CD14-positive monocyte (primary cell): ENCODE results near the gene METTL24. TPM values are rescaled to one million over a fixed set of nuclear protein-coding genes. Genes with fewer than 3 reads are reported as not detected.

Source experiments
- DNase-seq, 3 donors: peaks; one replicate each; pipeline ENCODE4 v3.0.0-alpha.2; 2011 to 2022
- H2AFZ ChIP-seq: 2 replicates; pipeline ENCODE4 v1.6.0; 2012; ENCODE audit warnings: mild to moderate bottlenecking, low read depth, low read length, inconsistent platforms; ENCODE audit not compliant: insufficient read depth, poor library complexity, severe bottlenecking
- H3K27ac ChIP-seq, 2 donors: 1 replicate in 1 of 2; 2 replicates in 1 of 2; pipeline ENCODE4 v1.5.1; 2012 to 2013; ENCODE audit warnings: low read length in 2 of 2, control low read depth in 1 of 2, inconsistent platforms in 1 of 2, low read depth in 1 of 2, mild to moderate bottlenecking in 1 of 2
- H3K27me3 ChIP-seq, 2 donors: one replicate each; pipeline versions ENCODE4 v1.6.0 to v1.6.1; 2011 to 2013; ENCODE audit warnings: low read length in 2 of 2; ENCODE audit not compliant: control insufficient read depth in 2 of 2, insufficient read depth in 2 of 2
- H3K36me3 ChIP-seq, 2 donors: replicated peaks in 1 of 2; 1 replicate in 1 of 2; 2 replicates in 1 of 2; pipeline versions ENCODE4 v1.5.1 to v1.6.1; 2012 to 2013; ENCODE audit warnings: low read length in 2 of 2, control low read depth in 1 of 2, inconsistent platforms in 1 of 2, mild to moderate bottlenecking in 1 of 2; ENCODE audit not compliant: insufficient read depth in 2 of 2, control insufficient read depth in 1 of 2
- H3K4me1 ChIP-seq, 2 donors: 1 replicate in 1 of 2; 2 replicates in 1 of 2; pipeline versions ENCODE4 v1.5.1 to v1.6.1; 2012 to 2013; ENCODE audit warnings: low read length in 2 of 2, control low read depth in 1 of 2, inconsistent platforms in 1 of 2, mild to moderate bottlenecking in 1 of 2, moderate library complexity in 1 of 2; ENCODE audit not compliant: insufficient read depth in 2 of 2, control insufficient read depth in 1 of 2
- H3K4me2 ChIP-seq: replicated peaks from 2 replicates; pipeline ENCODE3; 2012; ENCODE audit warnings: low read length, moderate library complexity, mild to moderate bottlenecking; ENCODE audit not compliant: poor library complexity, severe bottlenecking; ENCODE audit errors: extremely low read depth
- H3K4me3 ChIP-seq, 3 experiments: fragments of 200-600 bp in 1 of 3; sonication (generic) in 1 of 3; replicated peaks in 1 of 3; 1 replicate in 2 of 3; 2 replicates in 1 of 3; pipeline ENCODE4 v1.5.1; 2011 to 2013; ENCODE audit warnings: low read length in 3 of 3, mild to moderate bottlenecking in 3 of 3, control low read depth in 2 of 3, low read depth in 2 of 3, inconsistent platforms in 1 of 3, moderate library complexity in 1 of 3
- H3K79me2 ChIP-seq: 2 replicates; pipeline ENCODE4 v1.6.0; 2012; ENCODE audit warnings: mild to moderate bottlenecking, control low read depth, inconsistent platforms, low read length, moderate library complexity; ENCODE audit not compliant: insufficient read depth
- H3K9ac ChIP-seq: 2 replicates; pipeline ENCODE4 v1.6.0; 2017; ENCODE audit warnings: low read length, mild to moderate bottlenecking; ENCODE audit not compliant: insufficient read depth, poor library complexity, severe bottlenecking
- H3K9me3 ChIP-seq, 2 donors: replicated peaks in 1 of 2; 1 replicate in 1 of 2; 2 replicates in 1 of 2; pipeline versions ENCODE4 v1.5.1 to v1.6.1; 2012 to 2013; ENCODE audit warnings: low read length in 2 of 2, control low read depth in 1 of 2; ENCODE audit not compliant: control insufficient read depth in 1 of 2, insufficient read depth in 1 of 2
- H4K20me1 ChIP-seq: 2 replicates; pipeline ENCODE4 v1.6.0; 2012; ENCODE audit warnings: mild to moderate bottlenecking, low read length, control low read depth, moderate library complexity; ENCODE audit not compliant: insufficient read depth
- H3K27ac Mint-ChIP-seq, 7 donors: one replicate each; pipeline ENCODE4 v1.8.0; 2020; ENCODE audit warnings: mild to moderate bottlenecking in 7 of 7, mixed read lengths in 7 of 7, moderate library complexity in 6 of 7, inconsistent platforms in 2 of 7
- H3K27me3 Mint-ChIP-seq, 3 donors: one replicate each; pipeline ENCODE4 v1.8.0; 2021 to 2022; ENCODE audit warnings: low read depth in 3 of 3, mild to moderate bottlenecking in 3 of 3, mixed read lengths in 3 of 3, moderate library complexity in 3 of 3, inconsistent platforms in 1 of 3
- H3K36me3 Mint-ChIP-seq, 2 donors: one replicate each; pipeline ENCODE4 v1.8.0; 2020; ENCODE audit warnings: mixed read lengths in 2 of 2, inconsistent platforms in 1 of 2, mild to moderate bottlenecking in 1 of 2
- H3K4me1 Mint-ChIP-seq: one replicate; pipeline ENCODE4 v1.8.0; 2020; ENCODE audit warnings: mild to moderate bottlenecking, mixed read lengths
- H3K4me3 Mint-ChIP-seq, 2 donors: one replicate each; pipeline ENCODE4 v1.8.0; 2020; ENCODE audit warnings: mild to moderate bottlenecking in 2 of 2, mixed read lengths in 2 of 2, moderate library complexity in 1 of 2
- H3K9me3 Mint-ChIP-seq, 7 donors: one replicate each; pipeline ENCODE4 v1.8.0; 2020 to 2022; ENCODE audit warnings: mixed read lengths in 7 of 7, mild to moderate bottlenecking in 6 of 7, moderate library complexity in 6 of 7, inconsistent platforms in 2 of 7
- WGBS: methylation state at CpG from one replicate; pipeline ENCODE4 v1.1.5; 2013; ENCODE audit warnings: missing lambda C conversion rate; ENCODE audit not compliant: insufficient coverage; 5-methylcytosine and 5-hydroxymethylcytosine counted together
- intact Hi-C, 2 donors: fragments of 100-400 bp; cut with micrococcal nuclease; formaldehyde crosslinking; loops; one replicate each; pipeline versions ENCODE4 v1.15.0 to v1.15.1; 2023
- polyA plus RNA-seq, 3 donors: library from polyadenylated mRNA; depleted of rRNA in 1 of 3; unstranded in 2 of 3; stranded (reverse) in 1 of 3; fragments of 300-500 nt in 2 of 3; fragments of >200 nt in 1 of 3; fragmentation: Illumina TruSeq in 2 of 3; gene quantifications; 1 replicate in 2 of 3; 2 replicates in 1 of 3; pipeline ENCODE4 v1.2.3, GENCODE V29; 2012 to 2021
- TF ChIP-seq, protein P1 (sequence below): fragments of 200-600 bp; IDR thresholded peaks from one replicate; pipeline ENCODE4 v1.8.0; 2022; ENCODE audit warnings: antibody characterized with exemption, mild to moderate bottlenecking

The METTL24 gene
- polyA plus RNA-seq, 3 donors = not detected

DNA sequence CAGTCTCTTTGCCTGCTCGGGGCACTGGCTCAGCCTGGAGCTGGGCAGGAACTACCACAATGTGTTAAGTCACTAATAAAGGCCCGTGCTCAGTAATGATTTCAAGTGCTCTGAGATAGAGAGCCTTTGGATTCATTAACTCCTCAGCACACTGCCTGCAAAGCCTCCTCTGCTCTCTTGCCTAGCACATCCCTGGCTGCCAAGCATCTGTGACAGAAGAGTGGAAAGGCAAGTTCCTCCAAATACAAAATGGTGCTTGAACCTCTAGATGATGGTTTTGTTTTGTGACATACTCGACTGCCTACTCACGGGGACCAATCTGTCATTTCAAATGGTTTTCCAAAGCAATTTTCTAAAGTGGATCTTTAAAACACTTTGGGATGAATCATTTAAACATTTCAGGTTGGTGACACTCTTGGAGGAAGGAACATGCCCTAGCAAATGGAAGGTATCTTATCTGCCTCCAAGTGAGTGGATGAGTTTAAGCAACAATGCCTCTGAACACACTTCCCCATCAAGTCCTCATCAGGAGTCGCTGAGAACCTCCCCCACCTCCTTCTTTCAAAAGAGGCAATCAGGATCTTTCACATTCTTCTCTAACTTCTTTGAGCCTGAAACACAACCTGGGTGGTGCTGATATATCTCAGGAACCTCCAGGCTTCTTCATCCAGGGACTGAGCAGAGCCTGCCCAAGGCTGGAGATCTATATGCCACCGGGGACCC lies 35.8 kb downstream of the METTL24 start:
- Mint-ChIP-seq H3K27ac (peak overlapping the region; percentile 24 to 81 (median 65)), H3K27me3 (no peaks in the 10 kb centered on the region), H3K4me3 (peak overlapping the region; percentile 80 to 94), H3K9me3 (peaks cover 0 to 1% (median 0%) of the 10 kb centered on the region in 7 donors), H3K4me1 (peaks cover 16% of the 10 kb centered on the region), H3K36me3 (no peaks in the 10 kb centered on the region)
- Histone ChIP-seq H3K4me1 (peaks cover 8 to 11% of the 10 kb centered on the region in 2 donors), H3K27me3 (no peaks in the 10 kb centered on the region), H3K27ac (peak overlapping the region in 1 of 2 donors; percentile 67), H4K20me1 (no peaks in the 10 kb centered on the region), H3K79me2 (no peaks in the 10 kb centered on the region), H3K36me3 (no peaks in the 10 kb centered on the region), H2AFZ (peak overlapping the region; percentile 75), H3K4me2 (peak overlapping the region; percentile 73), H3K4me3 (peak overlapping the region; percentile 17 to 65 (median 49)), H3K9ac (peak overlapping the region; percentile 46), H3K9me3 (no peaks in the 10 kb centered on the region)
- WGBS = 47% methylated on average over 4 of the region's 6 CpGs
- peak; percentile 5 to 21 (median 14) for DNase-seq
- TF ChIP-seq, protein P1, sequence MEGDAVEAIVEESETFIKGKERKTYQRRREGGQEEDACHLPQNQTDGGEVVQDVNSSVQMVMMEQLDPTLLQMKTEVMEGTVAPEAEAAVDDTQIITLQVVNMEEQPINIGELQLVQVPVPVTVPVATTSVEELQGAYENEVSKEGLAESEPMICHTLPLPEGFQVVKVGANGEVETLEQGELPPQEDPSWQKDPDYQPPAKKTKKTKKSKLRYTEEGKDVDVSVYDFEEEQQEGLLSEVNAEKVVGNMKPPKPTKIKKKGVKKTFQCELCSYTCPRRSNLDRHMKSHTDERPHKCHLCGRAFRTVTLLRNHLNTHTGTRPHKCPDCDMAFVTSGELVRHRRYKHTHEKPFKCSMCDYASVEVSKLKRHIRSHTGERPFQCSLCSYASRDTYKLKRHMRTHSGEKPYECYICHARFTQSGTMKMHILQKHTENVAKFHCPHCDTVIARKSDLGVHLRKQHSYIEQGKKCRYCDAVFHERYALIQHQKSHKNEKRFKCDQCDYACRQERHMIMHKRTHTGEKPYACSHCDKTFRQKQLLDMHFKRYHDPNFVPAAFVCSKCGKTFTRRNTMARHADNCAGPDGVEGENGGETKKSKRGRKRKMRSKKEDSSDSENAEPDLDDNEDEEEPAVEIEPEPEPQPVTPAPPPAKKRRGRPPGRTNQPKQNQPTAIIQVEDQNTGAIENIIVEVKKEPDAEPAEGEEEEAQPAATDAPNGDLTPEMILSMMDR = no peak
- intact Hi-C loops = no loop called here

DNA sequence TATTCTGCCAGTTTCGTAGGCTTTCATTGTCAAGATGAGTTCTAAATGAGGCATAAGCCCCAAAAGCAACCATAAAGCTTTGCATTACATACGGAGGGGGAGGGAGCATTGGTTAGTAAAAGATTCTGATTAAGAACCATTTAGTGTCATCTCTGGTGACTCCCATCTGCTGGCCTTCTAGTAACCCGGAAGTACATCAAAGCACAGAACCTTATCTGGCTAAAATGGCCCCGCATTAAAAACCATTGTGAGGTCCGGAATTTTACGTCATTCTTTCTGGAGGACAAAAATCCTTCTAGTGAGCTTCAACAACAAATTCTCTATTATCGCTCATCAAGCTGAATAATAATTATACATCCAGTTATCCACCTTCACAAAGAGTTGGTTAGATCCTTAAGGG lies 37.8 kb downstream of the METTL24 start:
- H3K27me3 ChIP-seq = no peaks in the 10 kb centered on the region
- H3K79me2 ChIP-seq = no peaks in the 10 kb centered on the region
- Mint-ChIP-seq H3K4me3 (no peak overlapping the region), H3K27me3 (peaks cover 0 to 2% (median 0%) of the 10 kb centered on the region in 3 donors), H3K27ac (no peak overlapping the region), H3K4me1 (peaks cover 16% of the 10 kb centered on the region), H3K9me3 (peaks cover 0 to 1% (median 0%) of the 10 kb centered on the region in 7 donors), H3K36me3 (no peaks in the 10 kb centered on the region)
- no peak overlapping the region for H2AFZ ChIP-seq
- WGBS = 100% methylated on average over 4 of the region's 7 CpGs
- no peak overlapping the region for H3K4me3 ChIP-seq
- DNase-seq = no peak
- H3K36me3 ChIP-seq = no peaks in the 10 kb centered on the region
- H3K27ac ChIP-seq = no peak overlapping the region
- intact Hi-C loops = no loop called here
- H3K4me1 ChIP-seq = peaks cover 8 to 11% of the 10 kb centered on the region in 2 donors
- TF ChIP-seq, protein P1 = no peak
- no peak overlapping the region for H3K4me2 ChIP-seq
- no peaks in the 10 kb centered on the region for H3K9me3 ChIP-seq
- H3K9ac ChIP-seq = no peak overlapping the region
- H4K20me1 ChIP-seq = no peaks in the 10 kb centered on the region
